Breast epithelium (tissue), 3 donors: Measurements from ENCODE around the gene BFSP2.

Experiments used
- CTCF ChIP-seq, 3 donors: fragments of 450-650 bp; IDR thresholded peaks; one replicate each; pipeline ENCODE4 v1.5.1; 2016 to 2017; ENCODE audit warnings: antibody characterized with exemption in 3 of 3, mild to moderate bottlenecking in 3 of 3, moderate library complexity in 3 of 3
- POLR2A ChIP-seq: fragments of 450-650 bp; IDR thresholded peaks from one replicate; pipeline ENCODE4 v1.6.1; 2016; ENCODE audit warnings: antibody characterized with exemption, mild to moderate bottlenecking, moderate library complexity
- POLR2AphosphoS5 ChIP-seq, 3 donors: sonication (generic); formaldehyde crosslinking; IDR thresholded peaks; one replicate each; pipeline ENCODE4 v1.6.1; 2017; ENCODE audit warnings: antibody characterized with exemption in 3 of 3

DNA sequence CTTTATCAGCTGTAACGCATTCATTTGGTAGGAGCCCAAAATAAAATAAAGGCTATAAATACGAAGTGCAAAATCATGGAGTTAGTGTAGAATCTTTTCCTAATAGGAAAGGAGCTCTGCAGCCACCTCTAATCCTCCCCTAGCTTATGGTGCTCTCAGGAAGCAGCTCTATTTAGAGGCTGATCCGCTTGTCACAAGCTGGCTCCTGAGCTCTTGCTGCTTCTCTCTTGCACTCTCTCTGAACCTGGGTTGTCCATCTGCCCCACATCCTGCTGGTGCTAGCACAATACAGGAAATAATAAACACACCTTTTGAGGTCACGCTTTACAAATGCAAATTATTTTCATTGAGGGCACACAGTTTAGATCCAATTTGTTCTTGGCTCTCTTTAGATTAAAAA, 37.3 kb upstream of the BFSP2 start:
- TF ChIP-seq CTCF (IDR thresholded peaks at IDR 0.05) (no peak), POLR2AphosphoS5 (IDR thresholded peaks at IDR 0.05) (no peak), POLR2A (no peak)
